ENCODE data around the gene PIEZO1. TPM values are rescaled to one million over a fixed set of nuclear protein-coding genes. Genes with fewer than 3 reads are reported as not detected.

The PIEZO1 gene
- polyA plus RNA-seq, 1 experiment, result 47.0 TPM

DNA sequence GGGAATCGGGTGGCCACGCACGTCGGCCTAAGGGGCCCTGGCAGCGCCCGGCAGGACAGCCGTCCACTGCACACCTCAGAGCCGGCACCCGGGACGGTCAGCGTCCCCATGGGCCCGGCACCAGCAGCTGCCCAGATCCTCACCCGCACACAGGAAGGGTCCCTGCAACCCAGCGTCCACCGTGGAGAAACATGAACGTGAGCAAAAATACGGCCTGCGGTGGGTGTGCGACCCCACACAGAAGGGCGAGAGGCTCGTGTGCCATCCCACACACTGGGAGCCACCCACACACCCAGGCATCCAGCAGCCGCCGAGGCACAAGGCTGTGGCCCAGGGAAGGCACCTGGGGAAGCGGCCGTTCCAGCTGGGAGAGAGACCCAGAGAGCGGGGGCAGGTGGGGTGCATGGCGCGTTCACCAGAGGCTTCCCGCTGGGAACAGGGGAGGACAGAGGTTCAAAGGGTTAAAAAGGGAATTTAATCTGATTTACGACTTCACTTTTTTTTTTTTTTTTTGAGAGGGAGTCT lies 6.4 kb downstream of the PIEZO1 start:
- POLR2A ChIA-PET, result interaction anchor here (1.4 kb wide), 1 partner anchor 16 kb away, joined by 3 read pairs; no protein-coding TSS in a partner anchor
- Histone ChIP-seq H3K27ac (ENCODE audit: low read depth, low read length) (no peak overlapping the region), H3K4me3 (ENCODE audit: low read depth, low read length) (no peak overlapping the region), H3K9me3 (ENCODE audit: control insufficient read depth, insufficient read depth, low read length) (no peaks in the 10 kb centered on the region; the same call in 1 of the 2 replicates), H3K27me3 (ENCODE audit: control insufficient read depth, insufficient read depth, low read length) (no peaks in the 10 kb centered on the region)
- CTCF ChIA-PET, result interaction anchor here (0.5 to 1.2 kb wide), 2 partner anchors 32 to 35 kb away, joined by 3 to 4 read pairs; no protein-coding TSS in a partner anchor
- no peak for DNase-seq (ENCODE audit: low read depth, low spot score)
- TF ChIP-seq, protein P1, sequence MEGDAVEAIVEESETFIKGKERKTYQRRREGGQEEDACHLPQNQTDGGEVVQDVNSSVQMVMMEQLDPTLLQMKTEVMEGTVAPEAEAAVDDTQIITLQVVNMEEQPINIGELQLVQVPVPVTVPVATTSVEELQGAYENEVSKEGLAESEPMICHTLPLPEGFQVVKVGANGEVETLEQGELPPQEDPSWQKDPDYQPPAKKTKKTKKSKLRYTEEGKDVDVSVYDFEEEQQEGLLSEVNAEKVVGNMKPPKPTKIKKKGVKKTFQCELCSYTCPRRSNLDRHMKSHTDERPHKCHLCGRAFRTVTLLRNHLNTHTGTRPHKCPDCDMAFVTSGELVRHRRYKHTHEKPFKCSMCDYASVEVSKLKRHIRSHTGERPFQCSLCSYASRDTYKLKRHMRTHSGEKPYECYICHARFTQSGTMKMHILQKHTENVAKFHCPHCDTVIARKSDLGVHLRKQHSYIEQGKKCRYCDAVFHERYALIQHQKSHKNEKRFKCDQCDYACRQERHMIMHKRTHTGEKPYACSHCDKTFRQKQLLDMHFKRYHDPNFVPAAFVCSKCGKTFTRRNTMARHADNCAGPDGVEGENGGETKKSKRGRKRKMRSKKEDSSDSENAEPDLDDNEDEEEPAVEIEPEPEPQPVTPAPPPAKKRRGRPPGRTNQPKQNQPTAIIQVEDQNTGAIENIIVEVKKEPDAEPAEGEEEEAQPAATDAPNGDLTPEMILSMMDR (IDR thresholded peaks at IDR 0.05; ENCODE audit: low read depth, low read length), result no peak

DNA sequence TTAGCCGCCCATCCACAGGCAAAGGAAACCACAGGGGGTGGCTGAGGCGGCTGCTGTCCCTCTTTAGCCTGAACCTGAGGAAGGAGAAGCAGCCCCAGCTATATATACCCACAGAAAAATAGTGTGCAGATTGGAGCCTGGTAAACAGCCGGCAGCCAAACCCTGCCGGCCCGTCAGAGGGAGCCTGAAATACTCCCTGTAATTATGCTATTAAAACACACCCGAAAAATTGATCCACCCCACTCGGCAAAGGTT lies 6.8 kb downstream of the PIEZO1 start:
- POLR2A ChIA-PET, result interaction anchor here (0.5 to 1.4 kb wide), 2 partner anchors 15 to 175 kb away, joined by 3 to 8 read pairs; no protein-coding TSS in a partner anchor
- TF ChIP-seq, protein P1 (IDR thresholded peaks at IDR 0.05; ENCODE audit: low read depth, low read length), result no peak
- no peak overlapping the region for H3K27ac ChIP-seq (ENCODE audit: low read depth, low read length)
- no peaks in the 10 kb centered on the region for H3K27me3 ChIP-seq (ENCODE audit: control insufficient read depth, insufficient read depth, low read length)
- no peaks in the 10 kb centered on the region; the same call in 1 of the 2 replicates for H3K9me3 ChIP-seq (ENCODE audit: control insufficient read depth, insufficient read depth, low read length)
- CTCF ChIA-PET, result interaction anchor here (1.2 kb wide), 1 partner anchor 35 kb away, joined by 3 read pairs; no protein-coding TSS in a partner anchor
- no peak overlapping the region for H3K4me3 ChIP-seq (ENCODE audit: low read depth, low read length)
- DNase-seq (ENCODE audit: low read depth, low spot score), result no peak

DNA sequence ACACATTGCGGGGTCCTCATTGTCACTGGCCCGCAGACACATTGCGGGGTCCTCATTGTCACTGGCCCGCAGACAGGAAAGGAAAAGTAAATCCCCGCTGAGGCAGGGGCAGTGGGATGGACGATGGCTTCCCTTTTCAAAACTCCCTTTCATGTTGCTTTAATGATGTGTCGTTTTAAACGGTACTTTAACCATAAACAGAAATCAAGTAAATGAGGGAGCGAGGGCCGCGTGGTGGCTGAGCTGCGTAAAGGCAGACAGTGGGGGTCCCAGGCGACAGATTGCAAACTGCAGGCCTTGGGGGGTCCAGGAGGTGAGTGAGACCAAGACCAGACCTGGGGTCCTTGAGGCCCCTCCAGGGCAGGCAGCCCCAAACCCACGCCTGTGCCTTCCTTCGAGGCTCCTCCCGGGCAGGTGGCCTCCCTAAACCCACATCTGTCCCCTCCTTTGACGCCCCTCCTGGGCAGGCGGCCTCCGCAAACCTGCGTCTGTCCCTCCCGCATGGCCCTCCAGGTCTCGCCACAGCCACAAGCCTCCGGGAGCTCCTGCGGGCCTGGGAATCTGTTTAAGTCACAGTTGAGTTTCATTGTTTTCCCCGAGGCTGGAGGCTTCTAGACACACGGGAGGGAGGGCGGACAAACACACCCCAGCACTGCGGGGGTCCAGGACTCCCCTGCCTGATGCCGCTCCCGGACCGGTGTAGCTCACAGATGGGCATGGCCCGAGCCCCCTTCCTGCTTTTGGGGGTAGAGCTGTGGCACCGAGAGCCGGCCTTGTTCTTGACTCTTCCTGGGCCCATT lies 7.3 kb downstream of the PIEZO1 start:
- H3K27me3 ChIP-seq (ENCODE audit: control insufficient read depth, insufficient read depth, low read length), result no peaks in the 10 kb centered on the region
- CTCF ChIA-PET, result interaction anchor here (1.2 kb wide), 1 partner anchor 34 kb away, joined by 3 read pairs; no protein-coding TSS in a partner anchor
- TF ChIP-seq, protein P1 (IDR thresholded peaks at IDR 0.05; ENCODE audit: low read depth, low read length), result no peak
- POLR2A ChIA-PET, result interaction anchor here (0.5 to 1.4 kb wide), 2 partner anchors 15 to 174 kb away, joined by 3 to 8 read pairs; no protein-coding TSS in a partner anchor
- H3K27ac ChIP-seq (ENCODE audit: low read depth, low read length), result no peak overlapping the region
- DNase-seq (ENCODE audit: low read depth, low spot score), result no peak
- no peak overlapping the region for H3K4me3 ChIP-seq (ENCODE audit: low read depth, low read length)
- H3K9me3 ChIP-seq (ENCODE audit: control insufficient read depth, insufficient read depth, low read length), result no peaks in the 10 kb centered on the region; the same call in 1 of the 2 replicates

DNA sequence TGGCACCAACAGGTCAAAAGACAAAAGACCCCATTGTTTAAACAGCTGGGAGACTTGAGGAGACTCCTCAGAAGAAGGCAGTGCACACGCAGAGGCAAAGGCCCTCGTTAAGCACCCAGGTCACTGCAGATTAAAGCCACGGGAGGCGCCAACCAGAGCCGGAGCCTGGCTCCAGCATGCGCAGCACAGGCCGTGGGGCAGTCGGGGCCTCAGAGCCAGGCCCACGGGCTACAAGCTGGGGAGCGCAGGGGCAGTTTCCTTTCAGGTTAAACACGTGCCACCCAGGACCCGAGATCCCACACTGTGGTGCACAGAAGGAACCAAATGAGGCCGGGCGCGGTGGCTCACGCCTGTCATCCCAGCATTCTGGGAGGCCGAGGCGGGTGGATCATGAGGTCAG lies 9.2 kb downstream of the PIEZO1 start:
- ChIA-PET CTCF (no interaction called here), POLR2A (interaction anchor here (0.7 to 0.9 kb wide), 2 partner anchors 16 to 206 kb away, joined by 3 to 5 read pairs; no protein-coding TSS in a partner anchor)
- TF ChIP-seq, protein P1 (IDR thresholded peaks at IDR 0.05; ENCODE audit: low read depth, low read length), result no peak
- Histone ChIP-seq H3K27ac (ENCODE audit: low read depth, low read length) (no peak overlapping the region), H3K4me3 (ENCODE audit: low read depth, low read length) (no peak overlapping the region), H3K9me3 (ENCODE audit: control insufficient read depth, insufficient read depth, low read length) (no peaks in the 10 kb centered on the region; the same call in 1 of the 2 replicates), H3K27me3 (ENCODE audit: control insufficient read depth, insufficient read depth, low read length) (no peaks in the 10 kb centered on the region)
- DNase-seq (ENCODE audit: low read depth, low spot score), result no peak
